Testis (tissue), 3 donors: ENCODE data around the gene FRG2B. TPM values are rescaled to one million over a fixed set of nuclear protein-coding genes. Genes with fewer than 3 reads are reported as not detected.
A peak's percentile ranks its signal among the peaks of the same experiment; 100 is the strongest.
"Not testable (repeated sequence)": the region's sequence is repeated elsewhere in the genome, so short reads cannot be mapped to it uniquely, and the experiment has no call there.

Source experiments
- DNase-seq: peaks from one replicate; pipeline ENCODE4 v3.0.0-alpha.2; 2019
- H3K27ac ChIP-seq, 2 donors: fragments of 200-600 bp; sonication (generic); one replicate each; pipeline ENCODE4 v1.5.1; 2019
- H3K27me3 ChIP-seq: fragments of 200-600 bp; sonication (generic); one replicate; pipeline ENCODE4 v1.5.1; 2019
- H3K36me3 ChIP-seq: fragments of 200-600 bp; sonication (generic); one replicate; pipeline ENCODE4 v1.5.1; 2017; ENCODE audit warnings: low read depth; ENCODE audit errors: missing control alignments
- H3K4me1 ChIP-seq: fragments of 200-600 bp; sonication (generic); one replicate; pipeline ENCODE4 v1.5.1; 2019
- H3K4me3 ChIP-seq, 2 donors: fragments of 200-600 bp; sonication (generic); one replicate each; pipeline ENCODE4 v1.5.1; 2017 to 2019
- H3K9me3 ChIP-seq: fragments of 200-600 bp; sonication (generic); one replicate; pipeline ENCODE4 v1.5.1; 2017
- POLR2A ChIP-seq: fragments of 450-650 bp; IDR thresholded peaks from one replicate; pipeline ENCODE4 v1.6.1; 2017; ENCODE audit warnings: antibody characterized with exemption, mild to moderate bottlenecking, moderate library complexity
- WGBS, 2 donors: methylation state at CpG; one replicate each; pipeline ENCODE4 v1.1.5; 2018; 5-methylcytosine and 5-hydroxymethylcytosine counted together
- intact Hi-C: fragments of 100-400 bp; cut with DNase I; formaldehyde crosslinking; loops from one replicate; pipeline ENCODE4 v1.15.1; 2023; ENCODE audit warnings: low total_unique reads
- polyA plus RNA-seq: library from polyadenylated mRNA; stranded (reverse); fragments of 350-450 nt; fragmentation: Illumina TruSeq; extraction: RNeasy Lipid Tissue Mini Kit (QIAGEN cat#74804); gene quantifications from one replicate; pipeline ENCODE4 v1.2.3, GENCODE V29; 2014; ENCODE audit warnings: low read depth, low replicate concordance; ENCODE audit not compliant: insufficient read depth
- total RNA-seq, 2 donors: library from RNA; depleted of rRNA; stranded (reverse); fragments of >200 nt; gene quantifications; one replicate each; pipeline ENCODE4 v1.2.3, GENCODE V29; 2016
- TF ChIP-seq, protein P1 (sequence below), 3 experiments: fragments of 450-650 bp in 2 of 3; fragments of 200-600 bp in 1 of 3; sonication (generic) in 1 of 3; IDR thresholded peaks; one replicate each; pipeline ENCODE4 v1.5.1; 2016 to 2019; ENCODE audit warnings: antibody characterized with exemption in 3 of 3, mild to moderate bottlenecking in 2 of 3, moderate library complexity in 1 of 3

Gene FRG2B
- total and polyA plus RNA-seq, 3 donors from 2014 or later: not detected

DNA sequence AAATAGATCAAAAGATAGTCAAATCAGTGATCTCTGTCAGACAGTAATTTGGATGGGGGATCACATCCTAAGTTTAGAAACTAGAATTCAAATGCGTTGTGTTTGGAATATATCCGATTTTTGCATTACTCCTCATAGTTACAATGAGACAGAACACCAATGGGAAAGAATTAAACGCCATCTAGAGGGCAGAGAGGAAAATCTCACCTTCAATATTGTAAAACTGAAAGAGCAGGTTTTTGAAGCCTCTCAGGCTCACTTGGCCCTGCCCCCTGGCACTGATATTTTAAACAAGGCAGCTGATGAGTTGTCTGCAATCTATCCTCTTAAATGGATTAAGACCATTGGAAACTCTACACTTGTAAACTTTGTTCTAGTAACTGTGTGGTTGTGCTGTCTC, 17.7 kb downstream of the FRG2B start:
- H3K27me3 ChIP-seq: no peaks in the 10 kb centered on the region
- H3K27ac ChIP-seq: no peak overlapping the region
- TF ChIP-seq, protein P1, sequence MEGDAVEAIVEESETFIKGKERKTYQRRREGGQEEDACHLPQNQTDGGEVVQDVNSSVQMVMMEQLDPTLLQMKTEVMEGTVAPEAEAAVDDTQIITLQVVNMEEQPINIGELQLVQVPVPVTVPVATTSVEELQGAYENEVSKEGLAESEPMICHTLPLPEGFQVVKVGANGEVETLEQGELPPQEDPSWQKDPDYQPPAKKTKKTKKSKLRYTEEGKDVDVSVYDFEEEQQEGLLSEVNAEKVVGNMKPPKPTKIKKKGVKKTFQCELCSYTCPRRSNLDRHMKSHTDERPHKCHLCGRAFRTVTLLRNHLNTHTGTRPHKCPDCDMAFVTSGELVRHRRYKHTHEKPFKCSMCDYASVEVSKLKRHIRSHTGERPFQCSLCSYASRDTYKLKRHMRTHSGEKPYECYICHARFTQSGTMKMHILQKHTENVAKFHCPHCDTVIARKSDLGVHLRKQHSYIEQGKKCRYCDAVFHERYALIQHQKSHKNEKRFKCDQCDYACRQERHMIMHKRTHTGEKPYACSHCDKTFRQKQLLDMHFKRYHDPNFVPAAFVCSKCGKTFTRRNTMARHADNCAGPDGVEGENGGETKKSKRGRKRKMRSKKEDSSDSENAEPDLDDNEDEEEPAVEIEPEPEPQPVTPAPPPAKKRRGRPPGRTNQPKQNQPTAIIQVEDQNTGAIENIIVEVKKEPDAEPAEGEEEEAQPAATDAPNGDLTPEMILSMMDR (IDR thresholded peaks at IDR 0.05): peak in 2 of 3 experiments; percentile 22 to 60
- TF ChIP-seq POLR2A: no peak
- WGBS, 2 donors: 18 to 24% methylated on average over 3 of the region's 3 CpGs
- H3K36me3 ChIP-seq: no peaks in the 10 kb centered on the region
- H3K9me3 ChIP-seq: no peaks in the 10 kb centered on the region
- intact Hi-C loops: no loop called here
- no peak overlapping the region for H3K4me3 ChIP-seq
- DNase-seq: no peak
- H3K4me1 ChIP-seq: no peaks in the 10 kb centered on the region

GRCh38 chr10:133603434-133603833, 23.2 kb downstream of the FRG2B start:
- H3K27ac ChIP-seq, H3K9me3 ChIP-seq, H3K4me3 ChIP-seq, H3K36me3 ChIP-seq, DNase-seq, H3K27me3 ChIP-seq, H3K4me1 ChIP-seq, intact Hi-C loops: not testable (repeated sequence)
- 60 to 63% methylated on average over 2 of the region's 2 CpGs for WGBS, 2 donors

- 66 to 70% methylated on average over 3 of the region's 3 CpGs for WGBS, 2 donors
- Histone ChIP-seq H3K4me3 (no peak overlapping the region), H3K9me3 (no peaks in the 10 kb centered on the region), H3K4me1 (no peaks in the 10 kb centered on the region), H3K36me3 (no peaks in the 10 kb centered on the region), H3K27ac (no peak overlapping the region), H3K27me3 (no peaks in the 10 kb centered on the region)
- intact Hi-C loops: no loop called here
- no peak for DNase-seq
- TF ChIP-seq, protein P1 (IDR thresholded peaks at IDR 0.05): no peak
- no peak for TF ChIP-seq POLR2A
Measured at GRCh38 chr10:133600657-133601056, 25.9 kb downstream of the FRG2B start.

DNA sequence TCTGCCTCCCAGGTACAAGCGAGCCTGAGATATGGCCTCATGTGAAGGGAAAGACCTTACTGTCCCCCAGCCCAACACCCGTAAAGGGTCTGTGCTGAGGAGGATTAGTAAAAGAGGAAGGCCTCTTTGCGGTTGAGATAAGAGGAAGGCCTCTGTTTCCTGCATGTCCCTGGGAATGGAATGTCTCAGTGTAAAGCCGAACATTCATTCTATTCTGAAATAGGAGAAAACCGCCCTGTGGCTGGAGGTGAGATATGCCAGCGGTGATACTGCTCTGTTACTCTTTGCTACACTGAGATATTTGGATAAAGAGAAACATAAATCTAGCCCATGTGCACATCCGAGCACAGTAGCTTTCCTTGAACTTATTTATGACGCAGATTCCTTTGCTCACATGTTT, 26.7 kb downstream of the FRG2B start:
- DNase-seq, H3K9me3 ChIP-seq, H3K4me1 ChIP-seq, intact Hi-C loops, H3K27me3 ChIP-seq, H3K4me3 ChIP-seq, H3K27ac ChIP-seq, H3K36me3 ChIP-seq: not testable (repeated sequence)
- 76 to 77% methylated on average over 8 of the region's 8 CpGs for WGBS, 2 donors

GRCh38 chr10:133592716-133593115, 33.9 kb downstream of the FRG2B start:
- Histone ChIP-seq H3K27me3 (no peaks in the 10 kb centered on the region), H3K4me1 (no peaks in the 10 kb centered on the region), H3K36me3 (no peaks in the 10 kb centered on the region), H3K27ac (no peak overlapping the region), H3K9me3 (no peaks in the 10 kb centered on the region), H3K4me3 (no peak overlapping the region)
- 76 to 80% methylated on average over 6 of the region's 6 CpGs for WGBS, 2 donors
- DNase-seq: no peak
- TF ChIP-seq, protein P1 (IDR thresholded peaks at IDR 0.05): no peak
- no peak for TF ChIP-seq POLR2A
- intact Hi-C loops: no loop called here

DNA sequence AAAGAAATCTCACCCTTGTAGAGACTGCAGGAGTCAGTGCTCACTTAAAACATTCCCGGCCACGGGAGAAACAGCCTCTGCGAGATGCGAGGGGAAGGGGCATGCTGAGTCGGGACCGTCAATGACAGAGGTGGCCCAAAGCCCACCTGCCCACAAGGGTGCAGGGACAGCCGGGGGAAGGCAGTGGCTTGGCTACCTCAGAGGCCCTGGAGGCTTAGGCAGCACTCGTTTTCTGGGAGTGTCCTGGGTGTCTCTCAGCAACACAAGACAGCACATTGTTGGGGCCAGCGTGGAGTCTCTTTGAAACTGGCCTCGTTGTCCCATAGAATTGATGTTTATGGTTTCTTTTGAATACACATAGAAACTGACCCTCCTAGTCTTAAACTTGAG, 35.6 kb downstream of the FRG2B start:
- TF ChIP-seq, protein P1 (IDR thresholded peaks at IDR 0.05): no peak
- Histone ChIP-seq H3K4me1 (no peaks in the 10 kb centered on the region), H3K4me3 (no peak overlapping the region), H3K27ac (no peak overlapping the region), H3K36me3 (no peaks in the 10 kb centered on the region), H3K9me3 (no peaks in the 10 kb centered on the region), H3K27me3 (no peaks in the 10 kb centered on the region)
- WGBS, 2 donors: 70 to 80% methylated on average over 4 to 10 of the region's 10 CpGs
- DNase-seq: no peak
- intact Hi-C loops: no loop called here
